GM15510 (cell line): ENCODE measurements around the gene CAP2.

ENCODE experiments used
- POLR2A ChIP-seq: IDR thresholded peaks from 3 replicates; pipeline ENCODE4 v1.6.1; 2011; ENCODE audit warnings: borderline replicate concordance; ENCODE audit not compliant: insufficient read length; ENCODE audit errors: extremely low read depth

CAP2 gene

DNA sequence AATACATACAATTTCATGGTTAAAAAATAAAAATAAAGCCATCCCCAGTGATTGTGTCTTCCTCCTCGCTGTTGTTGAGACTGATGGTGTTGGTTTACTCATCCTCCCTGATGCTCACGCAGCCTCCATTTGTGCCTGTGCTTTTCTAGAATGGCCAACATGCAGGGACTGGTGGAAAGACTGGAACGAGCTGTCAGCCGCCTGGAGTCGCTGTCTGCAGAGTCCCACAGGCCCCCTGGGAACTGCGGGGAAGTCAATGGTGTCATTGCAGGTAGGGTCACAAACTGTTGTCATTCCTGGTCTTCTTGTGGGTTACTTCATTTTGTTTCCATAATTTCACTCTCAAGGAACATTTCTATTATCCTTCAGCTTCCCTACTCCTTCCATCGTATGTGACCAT lies 28.0 kb downstream of the CAP2 start:
- no peak for TF ChIP-seq POLR2A

DNA sequence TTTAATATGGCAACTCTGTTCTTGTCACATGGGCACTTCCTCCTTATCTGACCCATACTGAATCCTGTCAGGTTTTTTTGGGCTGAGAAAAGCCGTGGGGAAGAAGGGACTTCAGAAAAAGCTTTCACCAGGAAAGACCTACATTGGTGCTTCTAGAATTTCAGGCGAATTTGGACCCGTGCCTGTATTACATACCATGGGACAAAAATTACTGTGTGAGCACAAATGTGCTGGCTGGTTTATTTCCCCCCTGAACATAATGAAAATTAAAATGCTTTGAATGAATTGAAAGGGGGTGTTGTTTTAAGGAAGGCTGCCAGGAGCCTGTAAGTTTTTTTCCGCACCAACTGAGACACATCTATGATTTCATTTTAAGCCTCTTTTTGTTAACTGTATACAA lies 29.6 kb downstream of the CAP2 start:
- no peak for TF ChIP-seq POLR2A

DNA sequence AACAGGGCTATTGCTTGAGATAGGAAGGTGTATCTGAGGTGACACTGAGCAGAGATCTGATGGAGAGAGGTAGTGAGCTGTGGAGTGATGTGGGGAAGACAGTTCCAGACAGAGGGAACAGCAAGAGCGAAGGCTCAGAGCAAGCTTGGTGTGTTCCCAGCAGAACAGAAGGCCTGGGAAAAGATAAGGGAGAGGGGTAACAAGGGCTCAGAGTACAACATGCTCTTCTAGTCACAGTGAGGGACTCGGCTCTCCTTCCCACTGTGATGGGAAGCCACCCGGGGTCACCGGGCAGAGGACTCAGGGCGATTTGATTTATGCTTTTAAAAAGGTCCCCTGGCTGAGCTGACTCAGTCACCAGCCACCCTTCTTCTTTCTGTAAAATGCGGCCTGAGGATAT lies 33.7 kb downstream of the CAP2 start:
- TF ChIP-seq POLR2A, result no peak

DNA sequence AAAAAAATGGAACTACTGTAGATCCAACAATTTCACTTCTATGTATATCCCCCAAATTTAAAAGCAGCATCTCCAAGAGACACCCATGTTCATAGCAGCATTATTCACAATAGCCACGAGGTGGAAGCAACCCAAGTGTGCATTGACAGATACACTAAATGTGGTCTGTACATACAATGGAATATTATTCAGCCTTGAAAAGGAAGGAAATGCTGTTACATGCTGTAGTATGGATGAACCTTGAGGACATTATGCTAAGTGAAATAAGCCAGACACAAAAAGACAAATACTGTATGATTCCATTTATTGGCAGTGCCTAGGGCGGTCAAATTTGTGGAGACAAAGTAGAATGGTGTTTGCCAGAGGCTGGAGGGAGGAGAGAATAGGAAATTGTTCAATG lies 34.2 kb downstream of the CAP2 start:
- TF ChIP-seq POLR2A, result no peak

DNA sequence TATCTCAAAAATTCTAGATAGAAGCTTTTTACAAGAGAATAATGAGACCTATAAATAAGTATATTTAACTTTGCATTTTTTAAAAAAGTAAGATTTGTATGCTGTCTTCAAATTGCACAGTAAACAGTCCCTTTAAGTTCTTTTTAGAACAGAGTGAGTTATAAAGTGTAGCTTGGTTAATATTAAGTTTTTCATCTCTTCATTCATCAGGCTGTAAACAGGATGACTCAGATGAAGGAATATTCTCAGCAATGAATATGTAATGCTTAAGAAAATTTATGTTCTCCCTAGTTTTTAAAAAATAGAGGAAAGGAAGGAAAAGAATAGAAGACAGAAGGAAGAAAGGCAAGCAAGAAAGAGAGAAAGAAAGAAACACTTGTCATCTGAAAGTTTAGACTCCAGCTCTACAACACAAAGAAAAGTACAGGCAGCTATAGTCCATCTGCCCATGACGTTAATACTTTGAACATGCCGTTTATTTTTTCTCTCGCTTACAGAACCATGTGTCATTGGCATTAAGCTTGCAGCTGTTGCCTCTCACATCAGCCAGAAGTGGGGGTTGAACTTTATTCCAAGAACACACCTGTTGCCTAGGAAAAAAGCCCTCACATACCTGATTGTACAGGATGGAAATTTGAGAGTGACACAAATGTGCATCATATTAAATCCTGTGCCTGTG lies 36.1 kb downstream of the CAP2 start:
- no peak for TF ChIP-seq POLR2A

DNA sequence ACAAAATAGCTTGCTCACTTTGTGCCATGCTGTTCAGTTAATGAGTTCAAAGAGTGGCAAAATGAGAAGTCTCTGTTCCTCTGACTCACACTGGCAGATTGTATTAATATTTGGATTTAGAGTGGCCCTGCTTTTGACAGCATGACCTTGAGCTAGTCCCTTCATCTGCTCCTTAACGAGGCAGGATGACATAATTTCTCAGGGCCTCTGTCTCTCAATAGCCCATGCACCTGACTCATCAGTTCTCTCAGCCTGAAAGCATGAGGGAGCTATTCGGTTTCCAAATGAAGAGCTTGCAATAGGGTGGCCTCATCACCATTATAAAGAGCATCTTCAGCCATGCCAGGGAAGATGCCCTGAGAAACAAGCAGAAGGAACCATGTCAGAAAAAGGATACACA lies 38.2 kb downstream of the CAP2 start:
- TF ChIP-seq POLR2A, result no peak

DNA sequence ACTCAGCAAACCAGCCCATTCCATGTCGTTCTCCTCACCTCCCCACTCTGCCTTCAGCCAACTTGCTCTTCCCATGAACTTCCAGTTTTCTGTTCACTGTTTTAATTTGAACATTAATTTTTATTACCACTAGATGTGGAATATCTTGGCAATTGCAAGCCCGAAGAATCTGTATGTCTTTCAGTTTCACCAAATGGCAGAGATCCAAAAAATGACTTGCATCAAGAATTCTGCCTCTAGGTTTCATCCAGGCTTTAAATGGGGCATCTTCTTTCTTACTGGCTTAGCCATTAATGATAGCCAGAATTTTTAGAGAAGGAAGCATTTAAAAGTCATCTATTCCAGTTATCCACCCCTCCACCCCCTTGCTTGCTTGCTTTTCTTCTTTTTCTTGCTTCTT lies 39.0 kb downstream of the CAP2 start:
- TF ChIP-seq POLR2A, result no peak

DNA sequence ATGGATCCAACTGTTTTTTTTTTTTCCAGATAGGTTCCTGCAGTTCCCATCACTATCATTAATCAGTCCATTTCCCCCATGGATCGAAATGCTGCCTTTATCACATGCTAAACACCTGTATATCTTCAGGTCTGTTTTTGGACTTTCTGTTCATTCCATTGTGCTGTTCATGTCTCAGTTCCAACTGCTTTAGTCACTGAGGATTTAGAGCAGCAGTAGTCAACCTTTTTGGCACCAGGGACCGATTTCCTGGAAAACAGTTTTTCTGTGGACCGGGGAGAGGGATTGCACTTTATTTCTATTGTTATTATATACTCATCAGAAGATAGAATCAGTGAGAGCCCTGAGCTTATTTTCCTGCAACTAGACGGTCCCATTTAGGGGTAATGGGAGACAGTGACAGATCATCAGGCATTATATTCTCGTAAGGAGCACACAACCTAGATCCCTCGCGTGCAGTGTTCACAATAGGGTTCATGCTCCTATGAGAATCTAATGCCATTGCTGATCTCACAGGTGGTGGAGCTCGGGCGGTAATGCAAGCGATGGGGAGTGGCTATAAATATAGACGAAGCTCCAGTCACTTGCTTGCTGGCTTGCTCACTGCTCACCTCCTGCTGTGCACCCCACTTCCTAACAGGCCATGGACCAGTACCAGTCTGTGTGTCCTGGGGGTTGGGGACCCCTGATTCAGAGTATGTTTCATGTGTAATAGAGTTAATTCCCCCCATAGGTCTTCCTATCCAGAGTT lies 46.0 kb downstream of the CAP2 start:
- TF ChIP-seq POLR2A, result no peak

DNA sequence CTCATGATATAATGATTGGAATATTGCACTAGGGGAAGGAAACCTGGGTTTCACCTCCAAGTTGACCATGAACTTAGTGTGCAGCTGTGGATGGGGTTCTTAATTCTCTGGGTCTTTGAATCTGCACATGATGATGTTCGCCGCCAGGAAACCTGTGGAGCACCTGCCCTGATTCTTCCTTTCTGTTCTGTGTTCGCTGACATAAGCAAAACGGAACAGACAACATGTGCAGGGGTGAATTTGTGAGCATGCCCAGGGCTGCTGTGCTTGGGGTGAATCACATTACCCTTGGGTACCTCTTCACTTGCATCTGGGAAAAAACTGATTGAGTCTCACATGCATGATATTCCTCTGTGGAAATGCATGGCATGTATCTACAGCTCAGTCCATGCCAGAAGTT lies 48.8 kb downstream of the CAP2 start:
- no peak for TF ChIP-seq POLR2A

DNA sequence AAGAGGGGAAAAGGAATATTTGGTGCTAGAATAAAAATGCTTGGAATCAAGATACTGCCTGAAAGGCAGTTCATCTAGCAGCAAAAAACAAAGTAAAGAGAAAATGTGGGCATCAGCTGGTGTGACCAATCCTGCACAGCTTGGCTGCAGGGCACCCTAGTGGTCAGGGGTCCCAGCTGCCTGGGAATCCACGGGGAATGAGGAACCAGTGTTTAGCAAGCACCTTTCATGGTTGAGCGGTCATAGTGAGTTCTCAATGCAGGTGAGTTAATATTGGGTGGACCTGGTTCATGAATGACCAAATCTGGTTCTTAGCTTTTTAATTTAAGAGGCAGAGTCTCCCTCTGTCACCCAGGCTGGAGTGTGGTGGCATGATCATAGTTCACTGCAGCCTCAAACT lies 53.3 kb downstream of the CAP2 start:
- TF ChIP-seq POLR2A, result no peak

DNA sequence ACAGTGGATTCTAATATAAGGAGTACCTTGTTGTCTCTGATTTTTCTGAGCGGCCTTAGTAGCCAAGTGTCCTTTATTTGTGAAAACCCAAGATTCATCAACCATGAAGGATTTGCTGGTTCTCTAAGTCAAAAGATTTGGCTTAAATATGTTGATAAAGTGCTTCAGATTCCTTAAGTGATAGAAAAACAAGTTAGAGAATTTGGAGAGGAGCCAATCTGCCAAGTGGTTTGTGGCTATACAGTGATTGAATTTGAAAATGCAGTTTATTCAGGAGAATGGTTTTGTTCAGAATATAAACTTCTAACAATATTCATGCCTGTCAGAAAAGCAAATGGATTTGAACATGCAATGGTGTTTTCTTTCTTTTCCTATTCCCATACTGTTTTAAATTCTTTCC lies 54.8 kb downstream of the CAP2 start:
- TF ChIP-seq POLR2A, result no peak

DNA sequence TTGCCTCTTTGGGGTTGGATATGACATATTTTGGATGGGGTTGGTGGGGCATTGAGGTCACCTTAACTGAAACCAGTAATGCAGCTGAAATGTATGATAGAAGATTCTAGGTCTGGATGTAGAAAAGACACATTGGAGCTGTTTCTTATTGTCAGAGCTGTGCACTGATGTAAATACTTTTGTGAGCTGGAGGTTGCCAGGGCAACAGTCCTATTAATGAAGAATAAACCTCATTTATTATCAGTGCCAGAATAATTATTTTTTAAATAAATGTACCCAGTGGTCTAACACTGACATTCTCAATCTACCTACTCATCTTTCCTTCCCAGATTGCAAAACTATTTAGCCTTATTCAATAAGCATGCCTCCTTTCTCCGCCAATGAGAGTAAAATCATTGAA lies 57.0 kb downstream of the CAP2 start:
- TF ChIP-seq POLR2A, result no peak

DNA sequence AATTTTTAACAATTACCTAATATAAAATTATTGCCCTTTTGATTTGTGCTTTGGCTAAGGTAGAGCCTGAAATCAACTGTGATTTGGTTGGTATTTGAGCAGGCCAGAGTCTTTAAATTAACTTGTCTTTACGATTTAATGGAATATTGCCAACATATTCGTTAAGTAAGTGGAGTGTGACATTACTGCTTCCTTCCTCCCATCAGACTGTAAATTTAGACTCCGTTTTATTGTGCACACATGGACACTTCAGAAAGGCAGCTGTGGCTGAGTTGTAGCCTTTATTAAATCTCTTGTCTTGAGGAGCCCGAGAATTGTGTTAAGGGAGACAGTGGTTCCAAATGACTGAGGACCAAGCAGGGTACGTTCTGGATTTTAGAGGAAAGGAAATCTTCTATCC lies 57.4 kb downstream of the CAP2 start:
- TF ChIP-seq POLR2A, result no peak

DNA sequence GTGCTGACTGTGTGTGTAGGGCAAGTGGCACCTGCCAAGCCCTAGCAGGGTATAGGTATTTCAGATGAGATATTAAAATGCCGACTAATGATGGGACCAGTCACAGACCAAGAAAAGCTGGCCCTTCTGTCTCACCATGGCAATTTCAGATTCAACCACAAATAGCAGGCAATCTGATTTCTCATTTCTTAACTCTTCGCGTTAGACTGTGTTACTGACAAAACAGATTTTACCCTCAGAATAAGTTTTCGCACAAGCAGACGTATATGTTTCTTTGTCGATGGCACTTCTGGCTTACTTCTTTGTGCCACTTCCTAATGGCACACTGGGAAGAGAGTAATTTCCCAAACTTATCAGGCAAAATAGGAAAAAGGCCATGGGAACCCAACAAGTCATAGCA lies 58.7 kb downstream of the CAP2 start:
- TF ChIP-seq POLR2A, result no peak

DNA sequence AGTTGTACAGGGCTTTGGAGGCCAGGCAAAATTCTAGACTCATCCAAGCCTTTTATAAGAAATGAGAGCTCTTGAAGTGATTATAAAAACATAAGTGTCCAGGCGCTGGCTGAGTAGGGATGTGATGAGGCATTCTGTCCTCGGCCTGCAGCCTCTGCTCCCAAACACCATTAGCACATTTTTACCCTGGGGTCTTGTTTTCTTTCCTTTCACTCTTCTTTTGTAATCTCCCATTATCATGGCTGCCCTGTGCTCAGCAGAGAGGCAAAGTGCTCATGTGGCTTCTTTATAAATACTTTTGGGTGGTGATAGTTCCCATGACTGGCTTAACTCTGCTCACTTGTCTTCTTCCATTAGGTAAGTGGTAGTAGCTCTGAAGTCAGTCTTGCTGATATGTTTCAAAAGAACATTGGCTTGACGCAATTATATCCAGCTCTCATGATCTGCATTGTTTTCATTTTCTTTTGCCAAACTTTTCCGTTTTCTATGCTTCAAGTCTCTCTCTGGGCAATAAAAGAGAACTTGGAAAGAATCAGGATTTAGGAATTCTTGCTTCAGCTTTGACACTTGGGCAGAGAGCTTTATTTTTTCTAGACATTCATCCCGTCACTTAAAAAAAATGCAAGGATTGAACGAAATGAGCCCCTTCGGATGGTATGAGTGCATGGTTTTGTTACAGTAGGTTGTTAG lies 61.1 kb downstream of the CAP2 start:
- no peak for TF ChIP-seq POLR2A

DNA sequence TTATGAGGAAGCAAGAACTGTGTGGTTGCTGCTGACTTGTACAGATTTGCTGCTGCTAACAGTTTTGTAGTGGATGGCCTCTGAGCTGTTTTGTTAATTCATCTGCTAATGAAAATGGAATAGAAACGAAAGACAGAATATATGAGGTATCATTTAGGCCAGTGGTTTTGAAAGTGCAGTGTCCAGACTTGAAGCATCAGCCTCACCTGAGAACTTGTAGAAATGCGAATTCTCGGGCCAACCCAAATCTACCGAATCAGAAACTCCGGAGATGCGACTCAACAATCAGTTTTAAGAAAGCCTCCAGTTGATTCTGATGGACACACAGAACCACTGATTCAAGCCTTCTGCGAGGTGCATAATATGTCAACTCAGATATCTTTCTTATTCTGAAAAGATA lies 62.5 kb downstream of the CAP2 start:
- no peak for TF ChIP-seq POLR2A
